ENCODE data around the gene SEMA3E.

GRCh38 chr7:83696101-83696500 is 47.2 kb upstream of the SEMA3E start:
- TF ChIP-seq POLR2A (IDR thresholded peaks at IDR 0.05; ENCODE audit: low read depth, low read length) (no peak), TAF1 (IDR thresholded peaks at IDR 0.05; ENCODE audit: low read depth, low read length) (no peak), POLR2AphosphoS5 (IDR thresholded peaks at IDR 0.05; ENCODE audit: low read depth, low read length) (no peak), PAX5 (IDR thresholded peaks at IDR 0.05; ENCODE audit: insufficient read depth, low read length, severe bottlenecking) (no peak), POU2F2 (IDR thresholded peaks at IDR 0.05; ENCODE audit: low read depth, low read length) (no peak)

All from GM12891 (cell line).